OCI-LY1 (cell line): ENCODE results near the gene DBT.

ENCODE experiments used
- H2AFZ ChIP-seq: fragments of 200-600 bp; sonication (generic), shearing (Covaris generic); 2 replicates; pipeline ENCODE4 v1.6.0; 2014; ENCODE audit warnings: antibody characterized with exemption, mild to moderate bottlenecking, low read length
- H3F3A ChIP-seq: fragments of 200-600 bp; sonication (generic), shearing (Covaris generic); 2 replicates; pipeline ENCODE4 v1.6.0; 2014; ENCODE audit warnings: mild to moderate bottlenecking, antibody characterized with exemption, low read length, moderate library complexity; ENCODE audit not compliant: insufficient read depth
- H3K27ac ChIP-seq: fragments of 200-600 bp; sonication (generic); 2 replicates; pipeline ENCODE4 v1.5.1; 2014; ENCODE audit warnings: low read length, mixed run types, mild to moderate bottlenecking, low read depth; ENCODE audit not compliant: poor library complexity, severe bottlenecking
- H3K27me3 ChIP-seq: fragments of 200-600 bp; sonication (generic); 2 replicates; pipeline ENCODE4 v1.6.0; 2014; ENCODE audit warnings: antibody characterized with exemption, mild to moderate bottlenecking, low read length, moderate library complexity; ENCODE audit not compliant: insufficient read depth
- H3K36me3 ChIP-seq: fragments of 200-600 bp; sonication (generic); 2 replicates; pipeline ENCODE4 v1.6.1; 2014; ENCODE audit warnings: mild to moderate bottlenecking, antibody characterized with exemption, low read length, moderate library complexity, mixed read lengths; ENCODE audit not compliant: insufficient read depth
- H3K4me1 ChIP-seq: fragments of 200-600 bp; sonication (generic); 2 replicates; pipeline ENCODE4 v1.5.1; 2014; ENCODE audit warnings: mild to moderate bottlenecking, low read length, moderate library complexity; ENCODE audit not compliant: insufficient read depth, severe bottlenecking
- H3K4me2 ChIP-seq: fragments of 200-600 bp; sonication (generic), shearing (Covaris generic); 2 replicates; pipeline ENCODE4 v1.6.1; 2014; ENCODE audit warnings: low read length
- H3K4me3 ChIP-seq: fragments of 200-600 bp; sonication (generic); 2 replicates; pipeline ENCODE4 v1.5.1; 2014; ENCODE audit warnings: low read length, low read depth, mild to moderate bottlenecking, mixed read lengths; ENCODE audit not compliant: poor library complexity, severe bottlenecking
- H3K79me2 ChIP-seq: fragments of 200-600 bp; shearing (Covaris generic); 2 replicates; pipeline ENCODE4 v1.6.1; 2016; ENCODE audit warnings: mixed run types, low read length, mixed read lengths; ENCODE audit not compliant: insufficient read depth
- H3K9ac ChIP-seq: fragments of 200-600 bp; sonication (generic), shearing (Covaris generic); 2 replicates; pipeline ENCODE4 v1.6.1; 2014; ENCODE audit warnings: mild to moderate bottlenecking, low read length, mixed read lengths
- H3K9me2 ChIP-seq: fragments of 200-600 bp; sonication (generic), shearing (Covaris generic); 2 replicates; pipeline ENCODE4 v1.6.1; 2014; ENCODE audit warnings: low read depth, mild to moderate bottlenecking, low read length, mixed read lengths
- H3K9me3 ChIP-seq: fragments of 200-600 bp; shearing (Covaris generic); 2 replicates; pipeline ENCODE4 v1.6.1; 2014; ENCODE audit warnings: low read length, mixed read lengths
- H4K20me1 ChIP-seq: fragments of 200-600 bp; sonication (generic), shearing (Covaris generic); 2 replicates; pipeline ENCODE4 v1.6.0; 2016; ENCODE audit warnings: mild to moderate bottlenecking, low read length; ENCODE audit not compliant: insufficient read depth
- EZH2 ChIP-seq: fragments of 200-600 bp; sonication (generic), shearing (Covaris generic); IDR thresholded peaks from 2 replicates; pipeline ENCODE4 v1.8.0; 2017; ENCODE audit warnings: borderline replicate concordance, mixed run types, mild to moderate bottlenecking, antibody characterized with exemption, low read length, moderate library complexity, mixed read lengths
- TF ChIP-seq, protein P1 (sequence below): fragments of 200-600 bp; sonication (generic), shearing (Covaris generic); IDR thresholded peaks from 2 replicates; pipeline ENCODE4 v1.5.1; 2017; ENCODE audit warnings: mild to moderate bottlenecking, antibody characterized with exemption, low read length, moderate library complexity, mixed read lengths

The DBT gene

GRCh38 chr1:100292711-100293110 lies 43.1 kb upstream of the DBT start:
- no peak overlapping the region for H3K4me3 ChIP-seq
- no peak overlapping the region for H2AFZ ChIP-seq
- H3K79me2 ChIP-seq = no peaks in the 10 kb centered on the region
- no peak overlapping the region for H3K4me2 ChIP-seq
- H4K20me1 ChIP-seq = no peaks in the 10 kb centered on the region
- H3K9me2 ChIP-seq = no peaks in the 10 kb centered on the region
- no peak for TF ChIP-seq EZH2
- no peak overlapping the region for H3K27ac ChIP-seq
- no peaks in the 10 kb centered on the region for H3K4me1 ChIP-seq
- no peaks in the 10 kb centered on the region for H3K27me3 ChIP-seq
- H3K9ac ChIP-seq = no peak overlapping the region
- peaks cover 52% of the 10 kb centered on the region for H3K36me3 ChIP-seq
- no peaks in the 10 kb centered on the region for H3K9me3 ChIP-seq
- no peaks in the 10 kb centered on the region for H3F3A ChIP-seq

DNA sequence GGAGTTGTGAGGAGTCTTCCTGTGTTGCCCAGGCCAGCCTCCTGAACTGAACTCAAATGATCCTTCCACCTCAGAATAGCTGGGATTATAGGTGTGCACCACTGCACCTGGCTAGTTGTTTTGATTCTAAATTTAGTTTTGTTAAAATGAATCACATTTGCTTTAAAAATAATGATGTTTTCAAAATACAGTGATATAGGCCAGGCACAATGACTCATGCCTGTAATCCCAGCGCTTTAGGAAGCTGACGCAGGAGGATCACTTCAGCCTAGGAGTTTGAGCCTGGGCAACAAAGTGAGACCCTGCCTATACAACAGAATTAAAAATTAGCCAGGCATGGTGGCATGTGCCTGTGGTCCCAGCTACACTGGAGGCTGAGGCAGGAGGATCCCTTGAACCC lies 40.7 kb upstream of the DBT start:
- no peaks in the 10 kb centered on the region for H3K9me2 ChIP-seq
- no peaks in the 10 kb centered on the region for H3K4me1 ChIP-seq
- H3F3A ChIP-seq = no peaks in the 10 kb centered on the region
- no peaks in the 10 kb centered on the region for H4K20me1 ChIP-seq
- no peak overlapping the region for H2AFZ ChIP-seq
- H3K9me3 ChIP-seq = no peaks in the 10 kb centered on the region
- H3K4me2 ChIP-seq = no peak overlapping the region
- no peaks in the 10 kb centered on the region for H3K27me3 ChIP-seq
- H3K4me3 ChIP-seq = no peak overlapping the region
- H3K9ac ChIP-seq = no peak overlapping the region
- H3K27ac ChIP-seq = no peak overlapping the region
- no peaks in the 10 kb centered on the region for H3K79me2 ChIP-seq
- peaks cover 76% of the 10 kb centered on the region for H3K36me3 ChIP-seq
- TF ChIP-seq, protein P1, sequence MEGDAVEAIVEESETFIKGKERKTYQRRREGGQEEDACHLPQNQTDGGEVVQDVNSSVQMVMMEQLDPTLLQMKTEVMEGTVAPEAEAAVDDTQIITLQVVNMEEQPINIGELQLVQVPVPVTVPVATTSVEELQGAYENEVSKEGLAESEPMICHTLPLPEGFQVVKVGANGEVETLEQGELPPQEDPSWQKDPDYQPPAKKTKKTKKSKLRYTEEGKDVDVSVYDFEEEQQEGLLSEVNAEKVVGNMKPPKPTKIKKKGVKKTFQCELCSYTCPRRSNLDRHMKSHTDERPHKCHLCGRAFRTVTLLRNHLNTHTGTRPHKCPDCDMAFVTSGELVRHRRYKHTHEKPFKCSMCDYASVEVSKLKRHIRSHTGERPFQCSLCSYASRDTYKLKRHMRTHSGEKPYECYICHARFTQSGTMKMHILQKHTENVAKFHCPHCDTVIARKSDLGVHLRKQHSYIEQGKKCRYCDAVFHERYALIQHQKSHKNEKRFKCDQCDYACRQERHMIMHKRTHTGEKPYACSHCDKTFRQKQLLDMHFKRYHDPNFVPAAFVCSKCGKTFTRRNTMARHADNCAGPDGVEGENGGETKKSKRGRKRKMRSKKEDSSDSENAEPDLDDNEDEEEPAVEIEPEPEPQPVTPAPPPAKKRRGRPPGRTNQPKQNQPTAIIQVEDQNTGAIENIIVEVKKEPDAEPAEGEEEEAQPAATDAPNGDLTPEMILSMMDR = no peak
- no peak for TF ChIP-seq EZH2

- H3K9me3 ChIP-seq = no peaks in the 10 kb centered on the region
Measured at GRCh38 chr1:100287162-100287561, 37.5 kb upstream of the DBT start.

DNA sequence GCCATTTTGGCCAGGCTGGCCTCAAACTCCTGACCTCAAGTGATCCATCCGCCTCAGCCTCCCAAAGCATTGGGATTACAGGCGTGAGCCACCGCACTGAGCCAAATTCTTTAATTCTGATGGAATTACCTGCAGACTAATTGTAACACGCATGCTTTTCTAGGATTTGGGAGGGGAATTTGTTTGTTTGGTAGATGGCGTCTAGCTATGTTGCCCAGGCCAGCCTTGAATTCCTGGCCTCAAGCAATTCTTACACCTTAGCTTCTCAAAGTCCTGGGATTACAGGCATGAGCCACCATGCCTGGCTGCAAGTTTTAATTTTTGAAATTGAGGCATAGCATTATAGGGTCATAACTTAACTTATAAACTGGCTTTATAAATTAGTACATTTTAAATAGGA lies 35.0 kb upstream of the DBT start:
- H3K27me3 ChIP-seq = no peaks in the 10 kb centered on the region
- 0 out of 2 replicates have a peak, but pooled peaks cover 3% of the 10 kb centered on the region for H3F3A ChIP-seq
- H4K20me1 ChIP-seq = no peaks in the 10 kb centered on the region
- no peaks in the 10 kb centered on the region for H3K4me1 ChIP-seq
- no peaks in the 10 kb centered on the region for H3K9me3 ChIP-seq
- no peak overlapping the region for H2AFZ ChIP-seq
- H3K9me2 ChIP-seq = no peaks in the 10 kb centered on the region
- peaks cover 89% of the 10 kb centered on the region for H3K36me3 ChIP-seq
- H3K27ac ChIP-seq = no peak overlapping the region
- no peak for TF ChIP-seq EZH2
- TF ChIP-seq, protein P1 = no peak
- no peak overlapping the region for H3K4me2 ChIP-seq
- H3K9ac ChIP-seq = no peak overlapping the region
- no peak overlapping the region for H3K4me3 ChIP-seq
- no peaks in the 10 kb centered on the region for H3K79me2 ChIP-seq

More at GRCh38 chr1:100287162-100287561, 37.5 kb upstream of the DBT start:
- Histone ChIP-seq H3K27me3 (no peaks in the 10 kb centered on the region), H3F3A (no peaks in the 10 kb centered on the region), H3K36me3 (peaks cover 89% of the 10 kb centered on the region), H3K4me1 (no peaks in the 10 kb centered on the region), H3K27ac (no peak overlapping the region), H3K9ac (no peak overlapping the region), H3K9me2 (no peaks in the 10 kb centered on the region), H4K20me1 (no peaks in the 10 kb centered on the region), H2AFZ (no peak overlapping the region), H3K4me3 (no peak overlapping the region), H3K79me2 (no peaks in the 10 kb centered on the region), H3K4me2 (no peak overlapping the region)
- TF ChIP-seq, protein P1 = no peak
- TF ChIP-seq EZH2 = no peak
